Measurements from ENCODE around the gene METAP1. TPM values are rescaled to one million over a fixed set of nuclear protein-coding genes. Genes with fewer than 3 reads are reported as not detected.

The METAP1 gene
- total RNA-seq, 1 donor from 2014 or later, result 51.6 TPM

GRCh38 chr4:99038213-99038612 is 42.7 kb downstream of the METAP1 start:
- TF ChIP-seq CTCF (IDR thresholded peaks at IDR 0.05; ENCODE audit: unreplicated experiment), result no peak

GRCh38 chr4:99043346-99043745 is 47.8 kb downstream of the METAP1 start:
- H3K27me3 Mint-ChIP-seq (ENCODE audit: low read depth), result no peaks in the 10 kb centered on the region
- no peak overlapping the region for H3K27ac Mint-ChIP-seq
- no peak overlapping the region for H3K4me3 Mint-ChIP-seq
- peaks cover 9% of the 10 kb centered on the region for H3K9me3 Mint-ChIP-seq
- TF ChIP-seq CTCF (IDR thresholded peaks at IDR 0.05; ENCODE audit: unreplicated experiment), result no peak
- H3K4me1 Mint-ChIP-seq, result no peaks in the 10 kb centered on the region
- DNase-seq (ENCODE audit: low spot score in 2 of 2, unreplicated experiment in 2 of 2), result no peak
- H3K36me3 Mint-ChIP-seq, result peaks cover 29% of the 10 kb centered on the region

More at GRCh38 chr4:99038213-99038612, 42.7 kb downstream of the METAP1 start:
- Mint-ChIP-seq H3K4me1 (no peaks in the 10 kb centered on the region), H3K27me3 (ENCODE audit: low read depth) (no peaks in the 10 kb centered on the region), H3K36me3 (peaks cover 48% of the 10 kb centered on the region), H3K4me3 (no peak overlapping the region), H3K9me3 (peaks cover 25% of the 10 kb centered on the region), H3K27ac (no peak overlapping the region)
- DNase-seq (ENCODE audit: low spot score in 2 of 2, unreplicated experiment in 2 of 2), result no peak

GRCh38 chr4:99047710-99048109 is 52.2 kb downstream of the METAP1 start:
- Mint-ChIP-seq H3K4me1 (no peaks in the 10 kb centered on the region), H3K27me3 (ENCODE audit: low read depth) (no peaks in the 10 kb centered on the region), H3K9me3 (no peaks in the 10 kb centered on the region), H3K27ac (no peak overlapping the region), H3K36me3 (peaks cover 55% of the 10 kb centered on the region), H3K4me3 (no peak overlapping the region)
- no peak for TF ChIP-seq CTCF (IDR thresholded peaks at IDR 0.05; ENCODE audit: unreplicated experiment)
- no peak for DNase-seq (ENCODE audit: low spot score in 2 of 2, unreplicated experiment in 2 of 2)

- Mint-ChIP-seq H3K9me3 (no peaks in the 10 kb centered on the region), H3K36me3 (peaks cover 53% of the 10 kb centered on the region), H3K27me3 (ENCODE audit: low read depth) (no peaks in the 10 kb centered on the region), H3K4me1 (peaks cover 7% of the 10 kb centered on the region), H3K4me3 (no peak overlapping the region), H3K27ac (no peak overlapping the region)
- DNase-seq (ENCODE audit: low spot score in 2 of 2, unreplicated experiment in 2 of 2), result no peak
- TF ChIP-seq CTCF (IDR thresholded peaks at IDR 0.05; ENCODE audit: unreplicated experiment), result no peak
Measured at GRCh38 chr4:99052902-99053301, 57.4 kb downstream of the METAP1 start.

GRCh38 chr4:99054428-99054994 is 59.0 kb downstream of the METAP1 start:
- TF ChIP-seq CTCF (IDR thresholded peaks at IDR 0.05; ENCODE audit: unreplicated experiment), result no peak
- Mint-ChIP-seq H3K9me3 (no peaks in the 10 kb centered on the region), H3K4me3 (no peak overlapping the region), H3K36me3 (peaks cover 54% of the 10 kb centered on the region), H3K4me1 (peaks cover 7% of the 10 kb centered on the region), H3K27ac (no peak overlapping the region), H3K27me3 (ENCODE audit: low read depth) (no peaks in the 10 kb centered on the region)
- DNase-seq (ENCODE audit: low spot score in 2 of 2, unreplicated experiment in 2 of 2), result no peak

GRCh38 chr4:99058228-99058627 is 62.7 kb downstream of the METAP1 start:
- H3K27ac Mint-ChIP-seq, result peak overlapping the region; percentile 32
- peaks cover 19% of the 10 kb centered on the region for H3K4me1 Mint-ChIP-seq
- peaks cover 32% of the 10 kb centered on the region for H3K36me3 Mint-ChIP-seq

More at GRCh38 chr4:99058228-99058627, 62.7 kb downstream of the METAP1 start:
- Mint-ChIP-seq H3K27me3 (ENCODE audit: low read depth) (no peaks in the 10 kb centered on the region), H3K4me3 (no peak overlapping the region), H3K9me3 (no peaks in the 10 kb centered on the region)
- no peak for DNase-seq (ENCODE audit: low spot score in 2 of 2, unreplicated experiment in 2 of 2)
- TF ChIP-seq CTCF (IDR thresholded peaks at IDR 0.05; ENCODE audit: unreplicated experiment), result no peak
